Endodermal cell (in vitro differentiated cells): ENCODE measurements around the gene TTC38. TPM values are rescaled to one million over a fixed set of nuclear protein-coding genes. Genes with fewer than 3 reads are reported as not detected.
"Not testable (repeated sequence)": the region's sequence is repeated elsewhere in the genome, so short reads cannot be mapped to it uniquely, and the experiment has no call there.

Experiments used
- DNase-seq: peaks from one replicate; pipeline ENCODE4 v3.0.0-alpha.2; 2017
- H3K27ac ChIP-seq: 2 replicates; pipeline ENCODE4 v1.5.1; 2013; ENCODE audit warnings: mild to moderate bottlenecking, low read depth, low read length, moderate library complexity
- H3K27me3 ChIP-seq: 2 replicates; pipeline ENCODE4 v1.6.1; 2013; ENCODE audit warnings: mild to moderate bottlenecking, low read length, moderate library complexity; ENCODE audit not compliant: insufficient read depth, control insufficient read depth, poor library complexity, severe bottlenecking
- H3K36me3 ChIP-seq: 2 replicates; pipeline ENCODE4 v1.7.0; 2013; ENCODE audit warnings: mild to moderate bottlenecking, low read length, moderate library complexity; ENCODE audit not compliant: control insufficient read depth, insufficient read depth
- H3K4me1 ChIP-seq: one replicate; pipeline ENCODE4 v1.7.0; 2013; ENCODE audit warnings: low read length; ENCODE audit not compliant: control insufficient read depth, insufficient read depth
- H3K4me3 ChIP-seq: 2 replicates; pipeline ENCODE4 v1.5.1; 2013; ENCODE audit warnings: mild to moderate bottlenecking, low read length, moderate library complexity
- H3K9ac ChIP-seq: 2 replicates; pipeline ENCODE4 v1.6.1; 2013; ENCODE audit warnings: mild to moderate bottlenecking, low read length, moderate library complexity; ENCODE audit not compliant: poor library complexity, severe bottlenecking; ENCODE audit errors: extremely low read depth
- H3K9me3 ChIP-seq: 2 replicates; pipeline ENCODE4 v1.6.1; 2013; ENCODE audit warnings: mild to moderate bottlenecking, low read length, moderate library complexity; ENCODE audit not compliant: control insufficient read depth
- H3K27ac Mint-ChIP-seq: 2 replicates; pipeline ENCODE4 v1.8.0; 2020; ENCODE audit warnings: mixed read lengths
- H3K27me3 Mint-ChIP-seq: 2 replicates; pipeline ENCODE4 v1.8.0; 2021; ENCODE audit warnings: mild to moderate bottlenecking, mixed read lengths; ENCODE audit not compliant: insufficient read depth
- H3K36me3 Mint-ChIP-seq: 2 replicates; pipeline ENCODE4 v1.8.0; 2020; ENCODE audit warnings: low read depth, mixed read lengths
- H3K4me1 Mint-ChIP-seq: 2 replicates; pipeline ENCODE4 v1.8.0; 2020; ENCODE audit warnings: mixed read lengths
- H3K4me3 Mint-ChIP-seq: 2 replicates; pipeline ENCODE4 v1.8.0; 2020; ENCODE audit warnings: mild to moderate bottlenecking, moderate library complexity, mixed read lengths
- H3K9me3 Mint-ChIP-seq: 2 replicates; pipeline ENCODE4 v1.8.0; 2020; ENCODE audit warnings: mild to moderate bottlenecking, mixed read lengths
- CTCF ChIP-seq: fragments of 200-600 bp; sonication (generic); conservative IDR thresholded peaks from 2 replicates; pipeline ENCODE4 v1.5.0; 2021; ENCODE audit warnings: antibody characterized with exemption, mild to moderate bottlenecking
- WGBS, 2 experiments: methylation state at CpG; one replicate each; pipeline versions ENCODE4 v1.1.5 to v1.1.7; 2013; ENCODE audit warnings: missing lambda C conversion rate in 2 of 2, mixed read lengths in 1 of 2; ENCODE audit not compliant: insufficient coverage in 1 of 2, insufficient read length in 1 of 2; 5-methylcytosine and 5-hydroxymethylcytosine counted together
- total RNA-seq, 2 donors: library from RNA; stranded (reverse); fragmentation: NEBNext Ultra II Directional in 1 of 2; extraction: Animal tissue kit (Norgen Biotek cat#: 25700) in 1 of 2; gene quantifications; 2 replicates in 1 of 2; 3 replicates in 1 of 2; pipeline ENCODE4 v1.2.1, GENCODE V29; 2021

Gene TTC38
- total RNA-seq, 2 donors from 2014 or later, result 35.9 to 47.1 TPM

GRCh38 chr22:46262449-46263215 lies 5.2 kb upstream of the TTC38 start:
- Histone ChIP-seq H3K9me3 (peaks cover 32% of the 10 kb centered on the region), H3K4me1 (no peaks in the 10 kb centered on the region), H3K27ac (no peak overlapping the region), H3K27me3 (peaks cover 63% of the 10 kb centered on the region), H3K4me3 (no peak overlapping the region), H3K9ac (no peak overlapping the region), H3K36me3 (no peaks in the 10 kb centered on the region)
- Mint-ChIP-seq H3K4me1 (peaks cover 3% of the 10 kb centered on the region), H3K9me3 (peaks cover 49% of the 10 kb centered on the region), H3K36me3 (peaks cover 10% of the 10 kb centered on the region), H3K27me3 (peaks cover 87% of the 10 kb centered on the region), H3K4me3 (peak overlapping the region; percentile 43), H3K27ac (no peak overlapping the region)
- peak; percentile 91 for DNase-seq
- WGBS, 2 experiments, result 16 to 20% methylated on average over 23 to 109 of the region's 109 CpGs
- peak; percentile 70 for TF ChIP-seq CTCF

- Histone ChIP-seq H3K27ac (no peak within 1 kb of the TSS), H3K9me3 (peaks cover 32% of the 10 kb centered on the region), H3K4me3 (no peak within 1 kb of the TSS), H3K9ac (no peak within 1 kb of the TSS), H3K27me3 (peaks cover 57% of the 10 kb centered on the region), H3K36me3 (no peaks in the 10 kb centered on the region), H3K4me1 (no peaks in the 10 kb centered on the region)
- TF ChIP-seq CTCF, result no peak
- 63 to 78% methylated on average over 16 to 30 of the region's 30 CpGs for WGBS, 2 experiments
- peaks cover 10% of the 10 kb centered on the region for H3K36me3 Mint-ChIP-seq
- peaks cover 3% of the 10 kb centered on the region for H3K4me1 Mint-ChIP-seq
- no peak within 1 kb of the TSS for H3K27ac Mint-ChIP-seq
- H3K9me3 Mint-ChIP-seq, result peaks cover 49% of the 10 kb centered on the region
- H3K4me3 Mint-ChIP-seq, result peak within 1 kb of the TSS; percentile 43
- DNase-seq, result no peak
- H3K27me3 Mint-ChIP-seq, result peaks cover 81% of the 10 kb centered on the region
Observed at GRCh38 chr22:46263216-46263590, 4.6 kb upstream of the TTC38 start, which contains the start of gene PKDREJ. PKDREJ (minus strand) TSS chr22:46263343; CDS start chr22:46263322, 21 bp downstream.

GRCh38 chr22:46264520-46264919 lies 3.3 kb upstream of the TTC38 start:
- not testable (repeated sequence) for H3K4me3 ChIP-seq, DNase-seq, H3K27ac ChIP-seq, H3K36me3 ChIP-seq, H3K36me3 Mint-ChIP-seq, H3K4me1 ChIP-seq, H3K4me3 Mint-ChIP-seq, H3K27ac Mint-ChIP-seq, H3K9ac ChIP-seq, H3K4me1 Mint-ChIP-seq
- Histone ChIP-seq H3K27me3 (peaks cover 44% of the 10 kb centered on the region), H3K9me3 (peaks cover 32% of the 10 kb centered on the region)
- peaks cover 68% of the 10 kb centered on the region for H3K27me3 Mint-ChIP-seq
- peaks cover 49% of the 10 kb centered on the region for H3K9me3 Mint-ChIP-seq
- 94 to 100% methylated on average over 2 to 6 of the region's 6 CpGs for WGBS, 2 experiments

GRCh38 chr22:46265627-46266026 lies 2.2 kb upstream of the TTC38 start:
- peaks cover 13% of the 10 kb centered on the region for H3K36me3 Mint-ChIP-seq
- Histone ChIP-seq H3K9me3 (peaks cover 32% of the 10 kb centered on the region), H3K27me3 (peaks cover 33% of the 10 kb centered on the region)
- not testable (repeated sequence) for H3K27ac ChIP-seq, H3K4me3 Mint-ChIP-seq, H3K36me3 ChIP-seq, H3K4me1 Mint-ChIP-seq, H3K27ac Mint-ChIP-seq, DNase-seq, H3K4me3 ChIP-seq, H3K4me1 ChIP-seq, H3K9ac ChIP-seq
- peaks cover 49% of the 10 kb centered on the region for H3K9me3 Mint-ChIP-seq
- H3K27me3 Mint-ChIP-seq, result peaks cover 57% of the 10 kb centered on the region
- 82 to 90% methylated on average over 3 to 4 of the region's 4 CpGs for whole genome bisulfite sequencing, 2 experiments
